ENCODE measurements around the gene RASD1. TPM values are rescaled to one million over a fixed set of nuclear protein-coding genes. Genes with fewer than 3 reads are reported as not detected.

Gene RASD1
- total RNA-seq, 1 experiment from 2014 or later = 1.3 TPM

GRCh38 chr17:17502741-17503565 lies 6.8 kb upstream of the RASD1 start:
- DNase-seq (ENCODE audit: low read depth in 1 of 2, low spot score in 2 of 2) = no peak
- Histone ChIP-seq H3K4me1 (replicated peaks) (no peaks in the 10 kb centered on the region), H3K36me3 (no peaks in the 10 kb centered on the region), H3K27me3 (replicated peaks) (no peaks in the 10 kb centered on the region), H3K4me3 (no peak overlapping the region), H3K27ac (no peak overlapping the region), H3K9me3 (replicated peaks) (no peaks in the 10 kb centered on the region)

GRCh38 chr17:17500999-17501605 lies 4.9 kb upstream of the RASD1 start:
- Histone ChIP-seq H3K27me3 (replicated peaks) (no peaks in the 10 kb centered on the region), H3K9me3 (replicated peaks) (no peaks in the 10 kb centered on the region), H3K36me3 (peaks cover under 1% of the 10 kb centered on the region; the same call in 1 of the 2 replicates), H3K4me1 (replicated peaks) (peaks cover 7% of the 10 kb centered on the region), H3K27ac (no peak overlapping the region), H3K4me3 (no peak overlapping the region)
- DNase-seq (ENCODE audit: low read depth in 1 of 2, low spot score in 2 of 2) = no peak

- H3K9me3 ChIP-seq (replicated peaks) = peaks cover 4% of the 10 kb centered on the region
- no peak for DNase-seq (ENCODE audit: low read depth in 1 of 2, low spot score in 2 of 2)
- peaks cover 10% of the 10 kb centered on the region for H3K36me3 ChIP-seq
- H3K27ac ChIP-seq = no peak overlapping the region
- H3K27me3 ChIP-seq (replicated peaks) = no peaks in the 10 kb centered on the region
- peaks cover 11% of the 10 kb centered on the region for H3K4me1 ChIP-seq (replicated peaks)
- no peak overlapping the region for H3K4me3 ChIP-seq
Measured at GRCh38 chr17:17499402-17500145, 3.4 kb upstream of the RASD1 start.

GRCh38 chr17:17498606-17499301 lies 2.6 kb upstream of the RASD1 start:
- DNase-seq (ENCODE audit: low read depth in 1 of 2, low spot score in 2 of 2) = no peak
- H3K9me3 ChIP-seq (replicated peaks) = peaks cover 4% of the 10 kb centered on the region
- H3K4me1 ChIP-seq (replicated peaks) = peaks cover 11% of the 10 kb centered on the region
- H3K27me3 ChIP-seq (replicated peaks) = no peaks in the 10 kb centered on the region
- H3K27ac ChIP-seq = no peak overlapping the region
- peaks cover 10% of the 10 kb centered on the region for H3K36me3 ChIP-seq
- no peak overlapping the region for H3K4me3 ChIP-seq

- H3K36me3 ChIP-seq = peaks cover 10% of the 10 kb centered on the region
- peaks cover 11% of the 10 kb centered on the region for H3K4me1 ChIP-seq (replicated peaks)
- DNase-seq (ENCODE audit: low read depth in 1 of 2, low spot score in 2 of 2) = no peak
- H3K27ac ChIP-seq = no peak overlapping the region
- H3K9me3 ChIP-seq (replicated peaks) = peaks cover 4% of the 10 kb centered on the region
- H3K27me3 ChIP-seq (replicated peaks) = no peaks in the 10 kb centered on the region
- H3K4me3 ChIP-seq = no peak overlapping the region
Measured at GRCh38 chr17:17497845-17498520, 1.8 kb upstream of the RASD1 start.

GRCh38 chr17:17497065-17497844 lies 1.1 kb upstream of the RASD1 start:
- Histone ChIP-seq H3K36me3 (peaks cover 16% of the 10 kb centered on the region), H3K9me3 (replicated peaks) (peaks cover 4% of the 10 kb centered on the region), H3K4me3 (peak overlapping the region; percentile 47), H3K27me3 (replicated peaks) (no peaks in the 10 kb centered on the region), H3K27ac (no peak overlapping the region), H3K4me1 (replicated peaks) (peaks cover 11% of the 10 kb centered on the region)
- no peak for DNase-seq (ENCODE audit: low read depth in 1 of 2, low spot score in 2 of 2)

GRCh38 chr17:17495536-17496188 lies 533 bp downstream of the RASD1 start:
- no peak overlapping the region for H3K27ac ChIP-seq
- peaks cover 11% of the 10 kb centered on the region for H3K4me1 ChIP-seq (replicated peaks)
- H3K9me3 ChIP-seq (replicated peaks) = peaks cover 4% of the 10 kb centered on the region
- H3K36me3 ChIP-seq = peaks cover 29% of the 10 kb centered on the region
- H3K4me3 ChIP-seq = peak overlapping the region; percentile 47
- no peaks in the 10 kb centered on the region for H3K27me3 ChIP-seq (replicated peaks)
- no peak for DNase-seq (ENCODE audit: low read depth in 1 of 2, low spot score in 2 of 2)

- H3K4me3 ChIP-seq = no peak overlapping the region
- no peaks in the 10 kb centered on the region for H3K27me3 ChIP-seq (replicated peaks)
- peaks cover 36% of the 10 kb centered on the region for H3K36me3 ChIP-seq
- peaks cover 11% of the 10 kb centered on the region for H3K4me1 ChIP-seq (replicated peaks)
- no peak for DNase-seq (ENCODE audit: low read depth in 1 of 2, low spot score in 2 of 2)
- no peak overlapping the region for H3K27ac ChIP-seq
- H3K9me3 ChIP-seq (replicated peaks) = peaks cover 4% of the 10 kb centered on the region
Measured at GRCh38 chr17:17494870-17495535, 1.2 kb downstream of the RASD1 start.

- DNase-seq (ENCODE audit: low read depth in 1 of 2, low spot score in 2 of 2) = no peak
- H3K27ac ChIP-seq = no peak overlapping the region
- H3K36me3 ChIP-seq = peaks cover 41% of the 10 kb centered on the region
- H3K4me1 ChIP-seq (replicated peaks) = peaks cover 11% of the 10 kb centered on the region
- no peak overlapping the region for H3K4me3 ChIP-seq
- H3K9me3 ChIP-seq (replicated peaks) = peaks cover 4% of the 10 kb centered on the region
- H3K27me3 ChIP-seq (replicated peaks) = no peaks in the 10 kb centered on the region
Measured at GRCh38 chr17:17494499-17494869, 1.7 kb downstream of the RASD1 start.

GRCh38 chr17:17493986-17494466 lies 2.2 kb downstream of the RASD1 start:
- no peak for DNase-seq (ENCODE audit: low read depth in 1 of 2, low spot score in 2 of 2)
- Histone ChIP-seq H3K27me3 (replicated peaks) (no peaks in the 10 kb centered on the region), H3K4me3 (no peak overlapping the region), H3K27ac (no peak overlapping the region), H3K4me1 (replicated peaks) (peaks cover 11% of the 10 kb centered on the region), H3K9me3 (replicated peaks) (peaks cover 4% of the 10 kb centered on the region), H3K36me3 (peaks cover 46% of the 10 kb centered on the region)

GRCh38 chr17:17493249-17493985 lies 2.8 kb downstream of the RASD1 start:
- Histone ChIP-seq H3K4me3 (no peak overlapping the region), H3K9me3 (replicated peaks) (peaks cover 4% of the 10 kb centered on the region), H3K36me3 (peaks cover 50% of the 10 kb centered on the region), H3K4me1 (replicated peaks) (peaks cover 11% of the 10 kb centered on the region), H3K27me3 (replicated peaks) (no peaks in the 10 kb centered on the region), H3K27ac (no peak overlapping the region)
- DNase-seq (ENCODE audit: low read depth in 1 of 2, low spot score in 2 of 2) = no peak
